HG03108 (cell line): ENCODE data around the gene RIMBP2.

ENCODE experiments used
- ATAC-seq: cut with Tn5 transposase; IDR thresholded peaks from one replicate; pipeline ENCODE4 v1.9.1; 2021; ENCODE audit warnings: moderate library complexity; ENCODE audit not compliant: unreplicated experiment

Gene RIMBP2

GRCh38 chr12:130577351-130577750, 138.7 kb downstream of the RIMBP2 start:
- ATAC-seq: no peak

- no peak for ATAC-seq
Observed at GRCh38 chr12:130576371-130576816, 139.7 kb downstream of the RIMBP2 start.

- ATAC-seq: no peak
Observed at GRCh38 chr12:130574402-130574801, 141.7 kb downstream of the RIMBP2 start.

- ATAC-seq: no peak
Observed at GRCh38 chr12:130573766-130574165, 142.3 kb downstream of the RIMBP2 start.

DNA sequence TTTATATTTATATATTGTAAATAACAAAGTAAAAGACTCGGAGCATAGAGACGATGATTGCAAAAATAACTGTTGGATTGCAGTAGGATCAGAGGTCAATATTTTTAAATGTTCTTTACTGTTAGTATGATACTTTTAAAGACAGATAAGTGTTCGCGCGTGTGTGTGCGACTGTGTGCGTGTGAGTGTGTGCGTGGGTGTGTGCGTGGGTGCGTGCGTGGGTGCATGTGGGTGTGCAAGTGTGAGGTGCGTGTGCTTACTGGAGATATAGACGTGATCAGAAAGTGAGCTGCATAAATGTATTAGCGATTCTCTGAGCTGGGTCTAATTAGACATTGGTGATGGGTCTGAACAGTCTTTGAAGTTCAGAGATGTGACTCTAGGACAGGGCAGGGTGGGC, 142.9 kb downstream of the RIMBP2 start:
- no peak for ATAC-seq

DNA sequence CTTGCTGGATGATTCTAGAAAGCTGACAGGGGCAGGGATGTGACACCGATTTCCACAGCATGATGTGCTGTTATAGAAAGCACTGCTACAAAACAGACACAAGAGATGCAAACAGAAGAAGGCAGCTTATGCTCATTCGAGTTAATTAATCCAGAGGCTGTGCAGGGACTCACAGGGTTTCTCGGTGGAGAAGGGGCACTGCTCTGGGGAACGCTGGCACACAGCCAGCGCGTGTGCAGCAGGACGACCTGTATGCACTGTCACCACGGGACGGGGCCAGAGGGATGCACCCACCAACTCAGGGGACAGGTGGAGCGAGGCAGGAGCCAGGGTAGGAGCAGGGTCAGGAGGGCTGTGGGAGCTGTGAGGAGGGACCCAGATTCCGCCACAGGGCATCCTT, 143.5 kb downstream of the RIMBP2 start:
- ATAC-seq: no peak

GRCh38 chr12:130571734-130572133, 144.4 kb downstream of the RIMBP2 start:
- no peak for ATAC-seq

- no peak for ATAC-seq
Observed at GRCh38 chr12:130571089-130571488, 145.0 kb downstream of the RIMBP2 start.

- ATAC-seq: no peak
Observed at GRCh38 chr12:130569521-130569920, 146.6 kb downstream of the RIMBP2 start.

DNA sequence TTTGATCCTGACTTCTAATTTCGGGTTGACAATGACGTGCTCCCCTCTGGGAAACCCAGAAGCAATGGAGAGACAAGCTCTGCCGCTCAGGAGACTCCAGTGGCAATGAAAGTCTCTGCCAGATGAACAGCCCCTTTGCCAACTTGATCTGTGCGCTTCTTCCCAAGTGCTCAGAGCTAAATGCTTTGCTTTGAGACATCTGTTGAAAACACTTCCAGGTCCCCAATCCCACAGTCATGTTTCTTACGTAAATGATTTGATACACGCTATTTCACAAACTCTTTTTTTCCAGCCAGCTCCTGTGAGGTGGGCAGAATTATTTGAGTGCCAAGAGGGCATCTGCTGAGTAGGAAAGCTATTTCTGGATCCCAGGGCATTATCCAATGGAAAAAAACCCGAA, 147.6 kb downstream of the RIMBP2 start:
- no peak for ATAC-seq

DNA sequence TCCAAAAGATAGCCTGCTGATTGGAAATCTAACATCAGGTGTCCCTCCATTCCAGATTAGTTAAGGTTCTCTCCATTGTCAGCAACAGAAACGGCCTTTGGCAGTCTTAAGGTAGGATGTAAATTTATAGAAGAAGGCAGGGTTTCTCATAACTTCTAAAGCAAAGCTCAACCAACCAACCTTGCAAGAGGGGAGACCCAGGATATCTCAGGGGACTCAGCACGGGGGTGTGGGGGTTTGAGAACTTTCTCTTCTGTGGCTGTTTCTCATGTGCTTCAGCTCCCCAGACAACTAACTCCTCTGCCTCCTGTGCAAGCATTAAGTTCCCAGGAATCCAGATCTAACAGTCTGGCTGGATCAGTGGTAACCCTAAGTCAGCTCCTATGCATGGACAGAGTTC, 148.1 kb downstream of the RIMBP2 start:
- ATAC-seq: no peak

- no peak for ATAC-seq
Observed at GRCh38 chr12:130566446-130567155, 149.5 kb downstream of the RIMBP2 start.

DNA sequence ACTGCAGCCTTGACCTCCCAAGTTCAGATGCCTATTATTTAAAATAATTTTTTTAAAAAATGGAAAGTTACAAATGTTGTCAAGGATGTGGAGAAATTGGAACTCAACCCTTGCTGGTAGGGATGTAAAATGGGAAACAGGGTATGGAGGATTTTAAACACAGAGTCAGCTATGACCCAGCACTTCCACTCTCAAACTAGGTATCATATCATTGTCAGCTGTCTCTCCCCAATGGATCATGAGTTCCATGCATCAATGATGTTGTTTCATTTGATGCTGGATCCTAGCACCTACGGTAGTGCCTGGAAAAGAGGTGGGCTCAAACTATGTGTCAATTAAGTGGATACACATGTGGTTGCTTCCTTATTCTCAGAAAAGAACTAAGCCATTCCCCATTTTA, 150.9 kb downstream of the RIMBP2 start:
- no peak for ATAC-seq

GRCh38 chr12:130563323-130563722, 152.8 kb downstream of the RIMBP2 start:
- no peak for ATAC-seq

DNA sequence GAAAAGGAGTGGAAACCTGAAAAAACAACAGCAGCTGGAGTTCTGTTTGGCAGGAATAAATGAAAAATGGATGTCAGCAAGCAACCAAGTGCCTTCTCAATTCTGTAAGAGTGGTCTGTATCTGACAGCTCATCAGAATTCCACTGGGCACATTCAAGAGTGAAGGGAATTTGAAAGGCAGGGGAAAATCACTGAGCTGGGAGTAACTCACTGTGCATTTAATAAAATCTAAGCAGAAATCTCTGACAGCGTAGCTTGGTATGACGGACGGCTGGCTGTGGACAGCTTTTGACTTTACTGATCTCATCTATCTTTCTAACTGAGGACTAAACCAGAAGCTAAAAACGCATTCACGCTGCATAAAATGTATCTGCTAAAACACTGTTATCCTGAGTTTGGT, 153.4 kb downstream of the RIMBP2 start:
- ATAC-seq: no peak

DNA sequence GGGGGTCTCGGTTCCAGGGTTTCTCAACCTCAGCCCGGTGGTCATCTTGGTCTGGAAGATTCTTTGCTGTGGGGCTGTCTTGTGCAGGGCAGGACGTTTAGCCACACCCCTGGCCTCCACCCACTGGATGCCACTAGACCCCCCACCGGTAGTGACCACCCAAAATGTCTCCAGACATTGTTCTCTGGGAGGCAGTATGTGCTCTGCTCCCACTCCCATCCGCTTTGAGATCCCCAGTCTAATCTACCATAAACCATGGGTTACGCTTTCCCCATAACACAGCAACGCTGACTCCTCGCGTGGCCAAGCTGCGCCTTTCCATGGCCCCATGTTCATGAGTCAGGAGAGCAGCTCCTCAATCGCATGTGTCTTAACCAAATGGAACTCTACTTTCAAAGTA, 155.8 kb downstream of the RIMBP2 start:
- no peak for ATAC-seq

GRCh38 chr12:130559806-130560205, 156.3 kb downstream of the RIMBP2 start:
- no peak for ATAC-seq

DNA sequence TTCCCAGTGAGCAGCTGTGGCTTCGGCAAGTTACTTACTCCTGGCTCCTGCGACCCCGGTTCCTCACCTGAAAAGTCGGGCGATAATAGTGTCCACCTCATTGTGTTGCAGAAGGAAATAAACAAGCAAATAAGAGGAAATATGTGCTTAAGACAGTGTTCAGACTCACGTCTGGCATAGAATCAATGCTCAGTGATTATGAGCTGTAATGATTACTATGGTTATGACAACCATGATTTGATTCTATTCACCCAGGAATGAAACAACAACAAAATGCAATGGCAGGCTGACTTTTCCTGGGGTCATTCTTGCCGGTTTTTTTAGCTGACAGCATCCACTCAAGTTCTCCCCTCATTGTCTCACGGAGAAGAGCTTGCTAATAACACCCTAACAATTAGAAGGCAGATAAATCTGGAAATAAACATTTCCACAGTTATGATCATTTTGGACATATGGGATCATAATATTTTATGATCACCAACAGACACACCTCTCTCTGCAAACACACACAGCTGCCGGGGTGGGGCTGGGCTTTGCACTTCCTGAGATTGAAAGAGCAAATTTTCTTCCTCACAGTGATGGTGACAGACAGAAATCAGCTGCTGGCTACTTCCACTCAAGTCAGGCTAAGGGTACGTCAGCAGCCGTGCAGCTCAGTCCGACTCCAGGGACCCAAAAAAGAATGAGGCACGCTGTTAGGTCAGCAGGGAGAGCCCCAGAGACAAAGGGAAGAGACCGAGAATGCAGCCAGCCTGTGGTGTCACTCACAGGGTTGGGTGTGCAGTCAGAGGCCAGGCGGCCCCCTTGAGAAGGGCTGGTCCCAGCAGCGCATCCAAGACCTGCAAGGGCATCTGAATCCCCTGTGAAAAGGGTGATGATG, 158.0 kb downstream of the RIMBP2 start:
- no peak for ATAC-seq

DNA sequence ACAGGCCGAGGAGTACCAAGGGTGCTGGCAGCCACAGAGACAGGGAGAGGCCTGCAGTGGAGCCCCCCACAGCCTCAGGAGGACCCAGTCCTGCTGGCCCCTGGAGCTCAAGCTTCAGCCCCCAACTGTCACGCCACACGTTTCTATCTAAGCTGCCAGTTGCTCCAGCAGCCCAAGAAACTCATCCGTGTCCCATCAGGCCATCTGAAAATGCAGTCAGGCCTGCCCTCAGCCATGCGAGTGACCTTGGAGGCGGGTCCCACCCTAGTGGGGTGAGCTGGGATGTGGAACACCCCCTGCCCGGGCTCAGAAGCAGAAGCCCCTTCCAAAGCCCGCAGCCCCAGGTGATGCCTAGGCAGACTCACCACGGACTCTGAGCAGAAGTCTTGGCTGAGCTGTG, 158.9 kb downstream of the RIMBP2 start:
- ATAC-seq: no peak

DNA sequence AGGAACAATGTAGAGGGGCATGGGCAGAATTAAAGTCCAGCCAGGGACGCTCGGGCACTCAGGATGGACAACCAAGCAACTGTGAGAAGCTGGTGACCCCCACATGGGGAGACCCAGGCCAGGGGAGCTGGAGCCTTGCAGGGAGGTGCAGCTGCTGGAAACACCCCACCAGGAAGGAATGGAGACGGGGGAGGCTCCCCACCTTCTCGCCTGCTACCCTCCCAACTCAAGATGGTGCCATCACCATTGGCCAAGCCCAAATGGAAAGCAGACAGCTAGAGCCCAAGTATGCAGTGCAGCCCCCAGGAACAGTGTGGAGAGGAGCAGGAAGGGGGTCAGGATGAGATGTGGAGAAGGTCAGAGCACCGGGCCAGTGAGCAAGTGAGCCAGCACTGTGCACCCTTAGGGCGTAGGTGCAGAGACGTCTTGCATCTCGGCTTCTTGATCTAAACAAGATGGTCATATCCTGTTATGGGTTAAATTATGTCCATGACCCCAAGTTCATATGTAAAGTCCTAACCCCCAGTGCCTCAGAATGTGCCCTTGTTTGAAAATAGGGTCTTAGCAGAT, 159.5 kb downstream of the RIMBP2 start:
- no peak for ATAC-seq

GRCh38 chr12:130555628-130556485, 160.2 kb downstream of the RIMBP2 start:
- ATAC-seq: no peak
